ENCODE results near the gene DEDD.

DNA sequence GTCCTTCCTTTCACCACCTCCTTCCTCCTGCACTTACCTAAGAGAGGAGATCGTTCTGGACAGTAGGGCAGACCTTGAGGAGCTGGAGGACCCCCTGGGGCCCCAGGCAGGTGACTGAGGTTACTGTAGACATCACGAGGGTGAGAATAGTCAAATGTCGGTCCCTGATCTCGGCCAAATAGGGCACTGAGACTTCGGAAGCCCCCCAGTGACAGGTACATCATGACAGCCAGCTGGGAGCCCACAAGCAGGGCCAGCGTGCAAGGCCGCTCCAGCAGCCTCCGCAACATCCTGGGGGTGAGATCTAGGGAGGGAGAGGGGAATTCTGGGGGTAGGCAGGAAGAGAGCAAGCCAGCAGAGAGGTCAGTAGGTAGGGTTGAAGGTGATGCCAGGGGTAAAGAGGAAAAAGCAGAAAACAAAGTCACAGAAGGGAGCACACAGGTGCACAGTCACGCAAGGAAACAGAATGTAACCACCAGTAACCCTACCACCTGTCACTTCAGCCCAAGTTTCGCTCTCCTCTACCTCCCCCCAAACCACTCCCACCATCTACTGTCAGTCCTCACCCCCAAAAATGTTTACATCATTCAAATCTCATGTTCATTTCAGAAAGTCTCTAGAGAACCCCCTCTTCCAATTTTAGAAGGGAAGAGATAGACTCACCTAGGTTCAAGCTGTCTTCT is 43.4 kb upstream of the DEDD start:
- TF ChIP-seq ARNT (IDR thresholded peaks at IDR 0.05) (no peak), SUZ12 (IDR thresholded peaks at IDR 0.05) (no peak), FOXM1 (IDR thresholded peaks at IDR 0.05; ENCODE audit: borderline replicate concordance) (no peak), NFRKB (IDR thresholded peaks at IDR 0.05) (no peak), L3MBTL2 (conservative IDR thresholded peaks at IDR 0.05) (no peak)
